Activated B cell treated with CpG ODN at 0.5 μM for 24 hours (primary cell): Measurements from ENCODE around the gene TJP3. TPM values are rescaled to one million over a fixed set of nuclear protein-coding genes. Genes with fewer than 3 reads are reported as not detected.

Experiments used
- ATAC-seq: fragments of 200-7000 bp; cut with Tn5 transposase; one replicate; pipeline ENCODE4 v1.10.0; 2021; ENCODE audit warnings: low read depth, mild to moderate bottlenecking, moderate library complexity
- CTCF ChIA-PET: fragments of 350-600 bp; sonication (Branson Sonifier 250); formaldehyde crosslinking; loops from one replicate; lab custom pipeline; 2021; ENCODE audit warnings: antibody characterized with exemption; lab: Charles Lee
- POLR2A ChIA-PET: fragments of 350-600 bp; sonication (Branson Sonifier 250); formaldehyde crosslinking; loops from one replicate; lab custom pipeline; 2021; ENCODE audit warnings: antibody characterized with exemption; lab: Charles Lee
- DNase-seq: peaks from one replicate; pipeline ENCODE4 v3.0.0; 2022
- H3K27ac Mint-ChIP-seq: one replicate; pipeline ENCODE4 v1.8.0; 2020; ENCODE audit warnings: mixed read lengths
- H3K27me3 Mint-ChIP-seq: one replicate; pipeline ENCODE4 v1.8.0; 2021; ENCODE audit warnings: mixed read lengths
- H3K36me3 Mint-ChIP-seq: one replicate; pipeline ENCODE4 v1.8.0; 2021; ENCODE audit warnings: low read depth, mixed read lengths
- H3K4me1 Mint-ChIP-seq: one replicate; pipeline ENCODE4 v1.8.0; 2021; ENCODE audit warnings: mixed read lengths
- H3K4me3 Mint-ChIP-seq: one replicate; pipeline ENCODE4 v1.8.0; 2020; ENCODE audit warnings: mild to moderate bottlenecking, mixed read lengths
- H3K9me3 Mint-ChIP-seq: one replicate; pipeline ENCODE4 v1.8.0; 2020; ENCODE audit warnings: mixed read lengths
- CTCF ChIP-seq: fragments of 200-600 bp; IDR thresholded peaks from one replicate; pipeline ENCODE4 v1.8.0; 2022; ENCODE audit warnings: antibody characterized with exemption, mild to moderate bottlenecking
- intact Hi-C: fragments of 100-400 bp; cut with micrococcal nuclease; formaldehyde crosslinking; loops from one replicate; pipeline ENCODE4 v1.15.1; 2024
- total RNA-seq: library from RNA; stranded (reverse); gene quantifications from 2 replicates; pipeline ENCODE4 v1.2.3, GENCODE V29; 2022

Gene TJP3
- total RNA-seq, 1 donor from 2014 or later = 0.86 TPM

- H3K4me3 Mint-ChIP-seq = no peak overlapping the region
- no peak overlapping the region for H3K27ac Mint-ChIP-seq
- intact Hi-C loops = no loop called here
These were observed 15.8 kb upstream of the TJP3 start for GRCh38 chr19:3692141-3693024.

DNA sequence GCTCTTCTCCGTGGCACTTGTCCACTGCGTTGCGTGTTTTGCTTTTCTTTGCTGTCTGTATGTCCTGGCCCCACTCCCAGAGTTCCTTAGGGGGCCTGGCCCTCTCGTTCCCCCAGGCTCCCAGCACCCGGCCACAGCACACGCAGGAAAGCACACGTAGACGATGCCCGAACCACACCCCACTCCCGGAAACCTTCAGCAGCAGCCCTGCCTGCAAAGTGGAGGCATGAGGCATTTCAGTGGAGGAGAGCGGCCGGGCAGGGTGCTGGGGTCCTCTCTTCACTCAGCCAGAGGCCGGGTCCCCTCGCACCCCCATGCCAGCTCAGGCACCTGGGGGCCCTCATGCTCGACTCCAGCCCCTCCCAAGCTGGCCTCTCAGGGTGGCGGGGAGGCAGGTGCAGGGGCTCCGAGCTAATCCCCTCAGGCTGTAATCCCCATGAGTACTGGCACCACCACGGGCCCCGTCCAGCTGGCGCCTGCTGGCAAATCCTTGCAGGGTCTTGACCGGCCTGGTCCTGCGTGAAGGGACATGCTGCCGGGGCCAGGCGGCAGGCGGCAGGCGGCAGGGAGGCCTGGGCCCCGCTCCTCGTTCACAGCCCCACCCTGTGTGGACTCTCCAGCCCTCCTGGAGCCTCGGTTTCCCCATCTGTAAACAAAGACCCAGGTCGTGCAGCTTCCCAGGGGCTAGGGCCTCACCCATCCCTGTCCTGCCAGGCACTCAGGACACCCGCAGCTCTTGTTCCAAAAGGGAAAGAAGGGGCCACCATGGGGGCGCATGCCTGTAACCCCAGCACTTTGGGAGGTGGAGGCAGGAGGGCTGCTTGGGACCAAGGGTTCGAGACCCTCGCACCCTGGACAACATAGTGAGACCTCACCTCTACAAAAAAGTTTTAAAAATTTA lies 14.9 kb upstream of the TJP3 start:
- peaks cover 44% of the 10 kb centered on the region for H3K4me1 Mint-ChIP-seq
- no peak overlapping the region for H3K4me3 Mint-ChIP-seq
- ChIA-PET CTCF (interaction anchor here (1.1 to 1.4 kb wide), 2 partner anchors 20 to 28 kb away, joined by 4 read pairs; no protein-coding TSS in a partner anchor), POLR2A (no interaction called here)
- peaks cover 15% of the 10 kb centered on the region for H3K36me3 Mint-ChIP-seq
- no peak for ATAC-seq
- H3K27ac Mint-ChIP-seq = no peak overlapping the region
- intact Hi-C loops = no loop called here
- TF ChIP-seq CTCF = no peak
- no peak for DNase-seq
- no peaks in the 10 kb centered on the region for H3K27me3 Mint-ChIP-seq
- no peaks in the 10 kb centered on the region for H3K9me3 Mint-ChIP-seq

More at GRCh38 chr19:3692141-3693024, 15.8 kb upstream of the TJP3 start:
- peaks cover 15% of the 10 kb centered on the region for H3K36me3 Mint-ChIP-seq
- ATAC-seq (peak; percentile 37), DNase-seq (peak; percentile 54)
- peaks cover 39% of the 10 kb centered on the region for H3K4me1 Mint-ChIP-seq
- no peaks in the 10 kb centered on the region for H3K27me3 Mint-ChIP-seq
- CTCF ChIA-PET = interaction anchor here (1.1 to 1.4 kb wide), 3 partner anchors 15 to 27 kb away, joined by 3 to 4 read pairs (median 4); no protein-coding TSS in a partner anchor
- POLR2A ChIA-PET = no interaction called here
- H3K9me3 Mint-ChIP-seq = no peaks in the 10 kb centered on the region
- TF ChIP-seq CTCF = no peak

GRCh38 chr19:3694361-3695123 lies 13.6 kb upstream of the TJP3 start:
- ATAC-seq = no peak
- no peaks in the 10 kb centered on the region for H3K27me3 Mint-ChIP-seq
- peaks cover 18% of the 10 kb centered on the region for H3K36me3 Mint-ChIP-seq
- no peaks in the 10 kb centered on the region for H3K9me3 Mint-ChIP-seq
- H3K4me1 Mint-ChIP-seq = peaks cover 48% of the 10 kb centered on the region
- H3K4me3 Mint-ChIP-seq = no peak overlapping the region
- no peak for TF ChIP-seq CTCF
- intact Hi-C loops = no loop called here
- CTCF ChIA-PET = no interaction called here
- POLR2A ChIA-PET = no interaction called here
- DNase-seq = no peak
- no peak overlapping the region for H3K27ac Mint-ChIP-seq

GRCh38 chr19:3695124-3695733 lies 13.0 kb upstream of the TJP3 start:
- no peak for TF ChIP-seq CTCF
- CTCF ChIA-PET = interaction anchor here (0.9 kb wide), 1 partner anchor 29 kb away, joined by 7 read pairs; no protein-coding TSS in a partner anchor
- H3K27me3 Mint-ChIP-seq = no peaks in the 10 kb centered on the region

More at GRCh38 chr19:3695124-3695733, 13.0 kb upstream of the TJP3 start:
- intact Hi-C loops = no loop called here
- ATAC-seq (no peak), DNase-seq (no peak)
- H3K9me3 Mint-ChIP-seq = no peaks in the 10 kb centered on the region
- H3K36me3 Mint-ChIP-seq = peaks cover 18% of the 10 kb centered on the region
- H3K4me1 Mint-ChIP-seq = peaks cover 42% of the 10 kb centered on the region
- POLR2A ChIA-PET = interaction anchor here (1.0 kb wide), 1 partner anchor 14 kb away, joined by 6 read pairs; no protein-coding TSS in a partner anchor
- H3K27ac Mint-ChIP-seq = no peak overlapping the region
- H3K4me3 Mint-ChIP-seq = no peak overlapping the region
